ENCODE results near the gene KIF3A. TPM values are rescaled to one million over a fixed set of nuclear protein-coding genes. Genes with fewer than 3 reads are reported as not detected.

Gene KIF3A
- total RNA-seq, 6 donors from 2014 or later: 10.3 to 22.3 (median 17.0) TPM

- TF ChIP-seq CTCF (IDR thresholded peaks at IDR 0.05) (peak in 3 of 6 experiments; percentile 14 to 52 (median 30)), EP300 (IDR thresholded peaks at IDR 0.05) (peak in 1 of 4 donors; percentile 3), POLR2AphosphoS5 (IDR thresholded peaks at IDR 0.05) (peak; percentile 45 to 57), POLR2A (IDR thresholded peaks at IDR 0.05) (no peak)
- ATAC-seq (ENCODE audit: low FRiP score in 2 of 2) (peak; percentile 80 to 91), DNase-seq (peak in 1 of 2 donors; percentile 92)
- peak overlapping the region; percentile 17 to 70 (median 52) for H3K27ac ChIP-seq
- WGBS, 2 donors: 46 to 48% methylated on average over 7 of the region's 7 CpGs
- H3K27me3 ChIP-seq: no peaks in the 10 kb centered on the region
- H3K9me3 ChIP-seq: no peaks in the 10 kb centered on the region
- no peaks in the 10 kb centered on the region for H3K36me3 ChIP-seq
- no peak overlapping the region for H3K4me3 ChIP-seq
- peaks cover 4 to 11% (median 6%) of the 10 kb centered on the region in 4 donors for H3K4me1 ChIP-seq
These were observed 60.2 kb downstream of the KIF3A start for GRCh38 chr5:132677191-132677590.

GRCh38 chr5:132675936-132676689 lies 61.2 kb downstream of the KIF3A start:
- peak overlapping the region in 2 of 4 donors; percentile 55 to 70 for H3K27ac ChIP-seq
- no peak for TF ChIP-seq CTCF (IDR thresholded peaks at IDR 0.05)
- no peak for TF ChIP-seq EP300 (IDR thresholded peaks at IDR 0.05)
- TF ChIP-seq POLR2AphosphoS5 (IDR thresholded peaks at IDR 0.05): no peak
- TF ChIP-seq POLR2A (IDR thresholded peaks at IDR 0.05): no peak
- no peak for ATAC-seq (ENCODE audit: low FRiP score in 2 of 2)
- no peaks in the 10 kb centered on the region for H3K36me3 ChIP-seq
- H3K4me3 ChIP-seq: no peak overlapping the region
- 88 to 91% methylated on average over 11 of the region's 11 CpGs for WGBS, 2 donors
- H3K9me3 ChIP-seq: no peaks in the 10 kb centered on the region
- no peak for DNase-seq
- peaks cover 4 to 11% (median 6%) of the 10 kb centered on the region in 4 donors for H3K4me1 ChIP-seq
- H3K27me3 ChIP-seq: no peaks in the 10 kb centered on the region

- peak overlapping the region; percentile 62 to 74 (median 66) for H3K27ac ChIP-seq
These were observed 62.5 kb downstream of the KIF3A start for GRCh38 chr5:132674671-132675506.

More at GRCh38 chr5:132674671-132675506, 62.5 kb downstream of the KIF3A start:
- WGBS, 2 donors: 57 to 63% methylated on average over 7 to 13 of the region's 13 CpGs
- no peaks in the 10 kb centered on the region for H3K36me3 ChIP-seq
- no peaks in the 10 kb centered on the region for H3K9me3 ChIP-seq
- ATAC-seq (ENCODE audit: low FRiP score in 2 of 2) (peak; percentile 61 to 82), DNase-seq (peak in 1 of 2 donors; percentile 43)
- no peak for TF ChIP-seq POLR2AphosphoS5 (IDR thresholded peaks at IDR 0.05)
- TF ChIP-seq EP300 (IDR thresholded peaks at IDR 0.05): no peak
- TF ChIP-seq CTCF (IDR thresholded peaks at IDR 0.05): no peak
- no peak for TF ChIP-seq POLR2A (IDR thresholded peaks at IDR 0.05)
- H3K27me3 ChIP-seq: no peaks in the 10 kb centered on the region
- no peak overlapping the region for H3K4me3 ChIP-seq
- H3K4me1 ChIP-seq: peaks cover 4 to 11% (median 6%) of the 10 kb centered on the region in 4 donors
